Keratinocyte (primary cell): ENCODE data around the gene CGB2. TPM values are rescaled to one million over a fixed set of nuclear protein-coding genes. Genes with fewer than 3 reads are reported as not detected.

Experiments
- DNase-seq: peaks from one replicate; pipeline ENCODE4 v3.0.0-alpha.2; 2011; ENCODE audit warnings: low read depth, missing footprints, low spot score
- FAIRE-seq: peaks from 2 replicates; lab custom pipeline; 2011; peaks lifted over from hg19 to GRCh38; lab: Jason Lieb, UNC
- H2AFZ ChIP-seq: 2 replicates; pipeline ENCODE4 v1.6.0; 2012; ENCODE audit warnings: low read length, control low read depth, inconsistent platforms; ENCODE audit not compliant: control insufficient read depth
- H3K27ac ChIP-seq: 2 replicates; pipeline ENCODE4 v1.5.1; 2011; ENCODE audit warnings: low read length; ENCODE audit not compliant: control insufficient read depth, insufficient read depth
- H3K27me3 ChIP-seq: 3 replicates; pipeline ENCODE4 v1.6.0; 2011; ENCODE audit warnings: low read length; ENCODE audit not compliant: control insufficient read depth, insufficient read depth; ENCODE audit errors: extremely low read depth
- H3K36me3 ChIP-seq, 2 experiments: 2 replicates in 1 of 2; 3 replicates in 1 of 2; pipeline ENCODE4 v1.5.1; 2011; ENCODE audit warnings: low read length in 2 of 2, mild to moderate bottlenecking in 1 of 2; ENCODE audit not compliant: control insufficient read depth in 2 of 2, insufficient read depth in 2 of 2; ENCODE audit errors: extremely low read depth in 1 of 2
- H3K4me1 ChIP-seq: 3 replicates; pipeline ENCODE4 v1.5.1; 2011; ENCODE audit warnings: low read length; ENCODE audit not compliant: control insufficient read depth, insufficient read depth; ENCODE audit errors: extremely low read depth
- H3K4me2 ChIP-seq: 3 replicates; pipeline ENCODE4 v1.6.0; 2011; ENCODE audit warnings: low read depth, low read length; ENCODE audit not compliant: control insufficient read depth, insufficient read depth; ENCODE audit errors: extremely low read depth
- H3K4me3 ChIP-seq, 3 experiments: fragments of 200-600 bp in 1 of 3; sonication (generic) in 1 of 3; 2 replicates in 2 of 3; 3 replicates in 1 of 3; pipeline ENCODE4 v1.5.1; 2011 to 2016; ENCODE audit warnings: low read length in 3 of 3, mild to moderate bottlenecking in 3 of 3, control low read depth in 2 of 3, inconsistent platforms in 1 of 3, low read depth in 1 of 3, mixed read lengths in 1 of 3, mixed run types in 1 of 3, moderate library complexity in 1 of 3; ENCODE audit not compliant: control insufficient read depth in 2 of 3, insufficient read depth in 2 of 3; ENCODE audit errors: extremely low read depth in 1 of 3
- H3K79me2 ChIP-seq: 2 replicates; pipeline ENCODE4 v1.6.0; 2012; ENCODE audit warnings: low read length; ENCODE audit not compliant: control insufficient read depth, insufficient read depth
- H3K9ac ChIP-seq: 3 replicates; pipeline ENCODE4 v1.6.0; 2011; ENCODE audit warnings: low read length; ENCODE audit not compliant: control insufficient read depth, insufficient read depth; ENCODE audit errors: extremely low read depth
- H3K9me1 ChIP-seq: 3 replicates; pipeline ENCODE4 v1.6.0; 2011; ENCODE audit warnings: low read length; ENCODE audit not compliant: control insufficient read depth, insufficient read depth; ENCODE audit errors: extremely low read depth
- H3K9me3 ChIP-seq: 2 replicates; pipeline ENCODE4 v1.5.1; 2012; ENCODE audit warnings: low read depth, low read length; ENCODE audit not compliant: control insufficient read depth
- H4K20me1 ChIP-seq: 3 replicates; pipeline ENCODE4 v1.6.0; 2011; ENCODE audit warnings: low read length; ENCODE audit not compliant: control insufficient read depth, insufficient read depth; ENCODE audit errors: extremely low read depth
- CTCF ChIP-seq, 3 experiments: IDR thresholded peaks in 1 of 3; conservative IDR thresholded peaks in 1 of 3; optimal IDR thresholded peaks in 1 of 3; 2 replicates in 2 of 3; 3 replicates in 1 of 3; pipeline versions ENCODE3 to v1.5.1; 2011; ENCODE audit warnings: low read length in 3 of 3, mild to moderate bottlenecking in 3 of 3, moderate library complexity in 2 of 3, control low read depth in 1 of 3, inconsistent platforms in 1 of 3; ENCODE audit not compliant: insufficient read depth in 2 of 3; ENCODE audit errors: extremely low read depth in 1 of 3
- EZH2 ChIP-seq: IDR thresholded peaks from one replicate; pipeline ENCODE4 v1.6.1; 2012; ENCODE audit warnings: inconsistent platforms, mild to moderate bottlenecking, low read length, moderate library complexity
- dilution Hi-C: fragments of 300-500 bp; cut with MboI; formaldehyde crosslinking; loops from one replicate; pipeline ENCODE4 v1.7.0; 2020; ENCODE audit warnings: low sequenced_read_pairs; ENCODE audit not compliant: extremely low pct_ligation_motif_present
- polyA plus RNA-seq, 5 experiments: library from polyadenylated mRNA; depleted of rRNA in 3 of 5; stranded (reverse) in 3 of 5; stranded (forward) in 1 of 5; unstranded in 1 of 5; fragments of >200 nt; gene quantifications; 1 replicate in 1 of 5; 2 replicates in 3 of 5; 3 replicates in 1 of 5; pipeline versions ENCODE4 v1.2.1 to v1.2.3, GENCODE V29; 2011 to 2012; ENCODE audit warnings: missing spikeins in 2 of 5, low read depth in 1 of 5, low replicate concordance in 1 of 5
- small RNA-seq, 3 experiments: library from RNA; depleted of rRNA; stranded (forward); fragments of <200 nt; gene quantifications; one replicate each; pipeline ENCODE3, GENCODE V24; 2012; ENCODE audit warnings: low read depth in 3 of 3, low replicate concordance in 1 of 3; ENCODE audit not compliant: insufficient read length in 3 of 3

CGB2 gene
- polyA plus RNA-seq, 1 donor (not counting 4 experiments of a cell fraction or from before 2014, with no cell fraction given): not detected

GRCh38 chr19:49080392-49080791 is 48.7 kb downstream of the CGB2 start:
- Histone ChIP-seq H3K79me2 (peaks cover 2% of the 10 kb centered on the region), H3K36me3 (no peaks in the 10 kb centered on the region), H4K20me1 (no peaks in the 10 kb centered on the region), H3K9me1 (no peaks in the 10 kb centered on the region), H3K4me1 (peaks cover 4% of the 10 kb centered on the region), H3K9ac (no peak overlapping the region), H3K9me3 (no peaks in the 10 kb centered on the region), H3K27me3 (no peaks in the 10 kb centered on the region), H3K4me3 (no peak overlapping the region), H3K4me2 (no peak overlapping the region), H2AFZ (no peak overlapping the region), H3K27ac (no peak overlapping the region)
- FAIRE-seq (no peak), DNase-seq (no peak)
- dilution Hi-C loops: no loop called here
- TF ChIP-seq CTCF (optimal IDR thresholded peaks at IDR 0.05 in 1 of 3, IDR thresholded peaks at IDR 0.05 in 1 of 3, conservative IDR thresholded peaks at IDR 0.05 in 1 of 3; ENCODE audit: extremely low read depth in 1 of 3, insufficient read depth in 2 of 3, low read length in 3 of 3) (no peak), EZH2 (no peak)

GRCh38 chr19:49081273-49081672 is 49.6 kb downstream of the CGB2 start:
- no peak for FAIRE-seq
- Histone ChIP-seq H4K20me1 (no peaks in the 10 kb centered on the region), H3K36me3 (no peaks in the 10 kb centered on the region), H3K4me1 (peaks cover 4% of the 10 kb centered on the region), H2AFZ (no peak overlapping the region), H3K9me1 (no peaks in the 10 kb centered on the region), H3K9me3 (no peaks in the 10 kb centered on the region), H3K79me2 (peaks cover 10% of the 10 kb centered on the region), H3K27ac (no peak overlapping the region), H3K4me3 (no peak overlapping the region), H3K27me3 (no peaks in the 10 kb centered on the region), H3K9ac (no peak overlapping the region), H3K4me2 (no peak overlapping the region)
- TF ChIP-seq EZH2 (no peak), CTCF (optimal IDR thresholded peaks at IDR 0.05 in 1 of 3, IDR thresholded peaks at IDR 0.05 in 1 of 3, conservative IDR thresholded peaks at IDR 0.05 in 1 of 3; ENCODE audit: extremely low read depth in 1 of 3, insufficient read depth in 2 of 3, low read length in 3 of 3) (no peak)
- DNase-seq: no peak
- dilution Hi-C loops: no loop called here

Small RNA genes lying within 50 kb of the gene (small RNA-seq; reads per million reads assigned to genes)
- 0 reads per million in 3 experiments for gene MIR6798
- gene RN7SL708P: 0 reads per million in 3 experiments

Other genes starting within 250 kb of the CGB2 start
- gene BCAT2, start 220.9 kb upstream of the CGB2 start, polyA plus RNA-seq: 19.0 to 27.3 TPM (median 20.4 TPM) in 3 replicates
- gene HSD17B14, start 195.4 kb upstream of the CGB2 start, polyA plus RNA-seq: 0.92 to 1.2 TPM (median 1.0 TPM) in 3 replicates
- 1.2 to 2.2 TPM (median 1.8 TPM) in 3 replicates for gene PLEKHA4, start 163.3 kb upstream of the CGB2 start, polyA plus RNA-seq
- 23.6 to 36.6 TPM (median 32.5 TPM) in 3 replicates for gene PPP1R15A, start 159.5 kb upstream of the CGB2 start, polyA plus RNA-seq
- gene TULP2, start 133.1 kb upstream of the CGB2 start, polyA plus RNA-seq: not detected in 3 replicates
- 44.3 to 65.1 TPM (median 59.2 TPM) in 3 replicates for gene NUCB1, start 131.6 kb upstream of the CGB2 start, polyA plus RNA-seq
- gene DHDH, start 98.2 kb upstream of the CGB2 start, polyA plus RNA-seq: 0.45 to 1.8 TPM (median 0.52 TPM) in 3 replicates
- gene BAX, start 77.0 kb upstream of the CGB2 start, polyA plus RNA-seq: 75.3 to 139 TPM (median 113 TPM) in 3 replicates
- 805 to 2,115 TPM (median 838 TPM) in 3 replicates for gene FTL, start 66.6 kb upstream of the CGB2 start, polyA plus RNA-seq
- gene GYS1, start 38.6 kb upstream of the CGB2 start, polyA plus RNA-seq: 46.5 to 61.9 TPM (median 58.6 TPM) in 3 replicates
- gene RUVBL2, start 38.0 kb upstream of the CGB2 start, polyA plus RNA-seq: 126 to 162 TPM (median 141 TPM) in 3 replicates
- 0.33 to 0.44 TPM in 2 of 3 replicates, not detected in the other for gene LHB, start 14.8 kb upstream of the CGB2 start, polyA plus RNA-seq
- gene CGB3, start 7.6 kb upstream of the CGB2 start, polyA plus RNA-seq: not detected in 3 replicates
- not detected in 3 replicates for gene CGB1, start 5.0 kb downstream of the CGB2 start, polyA plus RNA-seq
- gene CGB5, start 12.0 kb downstream of the CGB2 start, polyA plus RNA-seq: 0.20 to 0.24 TPM (median 0.21 TPM) in 3 replicates
- not detected in 3 replicates for gene CGB8, start 17.2 kb downstream of the CGB2 start, polyA plus RNA-seq
- gene CGB7, start 25.9 kb downstream of the CGB2 start, polyA plus RNA-seq: 0.92 to 4.1 TPM (median 1.2 TPM) in 3 replicates
- gene NTF4, start 32.9 kb downstream of the CGB2 start, polyA plus RNA-seq: 5.5 to 14.4 TPM (median 8.3 TPM) in 3 replicates
- not detected in 3 replicates for gene KCNA7, start 40.8 kb downstream of the CGB2 start, polyA plus RNA-seq
- gene SNRNP70, start 53.6 kb downstream of the CGB2 start, polyA plus RNA-seq: 116 to 186 TPM (median 149 TPM) in 3 replicates
- gene LIN7B, start 82.5 kb downstream of the CGB2 start, polyA plus RNA-seq: 1.6 to 2.8 TPM (median 1.7 TPM) in 3 replicates
- 0.54 to 0.98 TPM (median 0.71 TPM) in 3 replicates for gene C19orf73, start 87.3 kb downstream of the CGB2 start, polyA plus RNA-seq
- gene PPFIA3, start 87.7 kb downstream of the CGB2 start, polyA plus RNA-seq: 3.0 to 3.4 TPM (median 3.1 TPM) in 3 replicates
- 0.03 to 0.08 TPM in 2 of 3 replicates, not detected in the other for gene HRC, start 123.5 kb downstream of the CGB2 start, polyA plus RNA-seq
- 16.1 to 23.3 TPM (median 16.1 TPM) in 3 replicates for gene TRPM4, start 125.9 kb downstream of the CGB2 start, polyA plus RNA-seq